Upper lobe of left lung (tissue), 6 donors: Measurements from ENCODE around the gene LARGE1. TPM values are rescaled to one million over a fixed set of nuclear protein-coding genes. Genes with fewer than 3 reads are reported as not detected.
"Not testable (repeated sequence)": the region's sequence is repeated elsewhere in the genome, so short reads cannot be mapped to it uniquely, and the experiment has no call there.

Experiments used
- ATAC-seq, 2 donors: fragments of 200-7000 bp; cut with Tn5 transposase; one replicate each; pipeline ENCODE4 v1.9.1; 2022; ENCODE audit warnings: mild to moderate bottlenecking in 2 of 2, moderate library complexity in 2 of 2; ENCODE audit not compliant: low FRiP score in 2 of 2
- DNase-seq, 2 donors: peaks; one replicate each; pipeline ENCODE4 v3.0.0-alpha.2; 2019 to 2020
- H3K27ac ChIP-seq, 4 donors: fragments of 200-600 bp; sonication (generic); one replicate each; pipeline ENCODE4 v1.5.1; 2016 to 2019
- H3K27me3 ChIP-seq, 4 donors: fragments of 200-600 bp; sonication (generic); one replicate each; pipeline ENCODE4 v1.5.1; 2017 to 2019
- H3K36me3 ChIP-seq, 4 donors: fragments of 200-600 bp; sonication (generic); one replicate each; pipeline ENCODE4 v1.5.1; 2016 to 2019
- H3K4me1 ChIP-seq, 4 donors: fragments of 200-600 bp; sonication (generic); one replicate each; pipeline ENCODE4 v1.5.1; 2018 to 2019
- H3K4me3 ChIP-seq, 4 donors: fragments of 200-600 bp; sonication (generic); one replicate each; pipeline ENCODE4 v1.5.1; 2017 to 2019; ENCODE audit warnings: mild to moderate bottlenecking in 2 of 4, moderate library complexity in 1 of 4
- H3K9me3 ChIP-seq, 4 donors: fragments of 200-600 bp; sonication (generic); one replicate each; pipeline ENCODE4 v1.5.1; 2018 to 2019
- EP300 ChIP-seq, 4 donors: sonication (generic); formaldehyde crosslinking; IDR thresholded peaks; one replicate each; pipeline ENCODE4 v1.5.1; 2017; ENCODE audit warnings: antibody characterized with exemption in 4 of 4, control low read depth in 2 of 4
- POLR2A ChIP-seq, 4 donors: fragments of 450-650 bp; IDR thresholded peaks; one replicate each; pipeline ENCODE4 v1.5.1; 2016 to 2017; ENCODE audit warnings: antibody characterized with exemption in 4 of 4, mild to moderate bottlenecking in 2 of 4
- POLR2AphosphoS5 ChIP-seq, 2 donors: sonication (generic); formaldehyde crosslinking; IDR thresholded peaks; one replicate each; pipeline ENCODE4 v1.5.1; 2017; ENCODE audit warnings: antibody characterized with exemption in 2 of 2
- WGBS, 2 donors: methylation state at CpG; one replicate each; pipeline ENCODE4 v1.1.5; 2017 to 2018; 5-methylcytosine and 5-hydroxymethylcytosine counted together
- total RNA-seq, 6 donors: library from RNA; depleted of rRNA in 4 of 6; stranded (reverse); fragments of >200 nt in 4 of 6; gene quantifications; one replicate each; pipeline versions ENCODE4 v1.1.0 to v1.2.1, GENCODE V29; 2016 to 2021
- TF ChIP-seq, protein P1 (sequence below), 6 experiments: fragments of 450-650 bp in 4 of 6; fragments of 200-600 bp in 2 of 6; sonication (generic) in 2 of 6; IDR thresholded peaks; one replicate each; pipeline ENCODE4 v1.5.1; 2016 to 2019; ENCODE audit warnings: antibody characterized with exemption in 6 of 6
- donor health status: DM: no; HTN: no; CAD: no; lungs with moderate emphysema.
- donor health status: DM: no; HTN: yes; CAD: no; lungs with severe emphysema.

Gene LARGE1
- total RNA-seq, 6 donors from 2014 or later: 14.0 to 56.6 (median 25.3) TPM

DNA sequence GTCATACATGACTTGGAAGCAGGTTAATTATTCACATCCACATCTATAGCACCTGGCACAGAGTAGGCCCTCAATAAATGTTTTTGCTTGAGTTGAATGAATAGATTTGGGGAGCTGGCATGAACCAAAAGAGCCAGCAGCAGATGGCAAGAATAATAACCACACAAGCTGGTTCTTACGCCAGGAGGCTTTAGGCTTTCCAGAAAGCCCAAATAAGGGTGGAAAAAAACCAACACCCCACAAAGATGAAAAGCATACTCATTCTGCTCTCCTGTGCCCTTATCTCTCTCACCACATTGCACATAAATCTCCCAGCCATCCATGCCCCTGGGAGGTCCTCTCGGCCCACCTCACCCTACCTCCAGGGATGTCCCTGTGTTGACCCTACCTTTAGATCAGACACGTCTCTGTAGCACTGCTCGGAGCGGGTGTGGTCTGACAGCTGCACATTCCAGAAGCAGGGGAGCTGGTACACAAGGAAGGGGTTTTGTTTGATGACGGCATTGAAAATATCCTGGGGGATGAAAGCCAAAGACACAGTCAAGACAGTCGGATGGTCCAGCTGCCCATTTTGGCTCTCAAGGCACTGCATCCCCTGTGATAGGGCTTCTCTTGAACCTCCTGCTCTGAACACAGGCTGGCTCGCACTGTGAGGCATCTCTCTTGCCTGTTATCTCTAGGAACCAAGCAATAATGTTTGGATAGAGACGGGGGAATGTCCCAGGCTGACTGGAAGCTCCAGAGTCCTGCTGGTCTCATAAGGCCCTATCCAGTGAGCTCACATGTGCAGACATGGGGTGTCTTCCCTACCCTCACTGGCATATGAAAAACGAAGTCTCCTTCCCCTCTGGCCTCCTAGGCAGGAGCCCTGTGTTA lies 538.5 kb downstream of the LARGE1 start:
- H3K4me1 ChIP-seq: no peaks in the 10 kb centered on the region
- ATAC-seq (no peak), DNase-seq (no peak)
- peaks cover 0 to 5% (median 0%) of the 10 kb centered on the region in 4 donors for H3K9me3 ChIP-seq
- no peak for TF ChIP-seq EP300 (IDR thresholded peaks at IDR 0.05)
- TF ChIP-seq POLR2A (IDR thresholded peaks at IDR 0.05): no peak
- TF ChIP-seq, protein P1, sequence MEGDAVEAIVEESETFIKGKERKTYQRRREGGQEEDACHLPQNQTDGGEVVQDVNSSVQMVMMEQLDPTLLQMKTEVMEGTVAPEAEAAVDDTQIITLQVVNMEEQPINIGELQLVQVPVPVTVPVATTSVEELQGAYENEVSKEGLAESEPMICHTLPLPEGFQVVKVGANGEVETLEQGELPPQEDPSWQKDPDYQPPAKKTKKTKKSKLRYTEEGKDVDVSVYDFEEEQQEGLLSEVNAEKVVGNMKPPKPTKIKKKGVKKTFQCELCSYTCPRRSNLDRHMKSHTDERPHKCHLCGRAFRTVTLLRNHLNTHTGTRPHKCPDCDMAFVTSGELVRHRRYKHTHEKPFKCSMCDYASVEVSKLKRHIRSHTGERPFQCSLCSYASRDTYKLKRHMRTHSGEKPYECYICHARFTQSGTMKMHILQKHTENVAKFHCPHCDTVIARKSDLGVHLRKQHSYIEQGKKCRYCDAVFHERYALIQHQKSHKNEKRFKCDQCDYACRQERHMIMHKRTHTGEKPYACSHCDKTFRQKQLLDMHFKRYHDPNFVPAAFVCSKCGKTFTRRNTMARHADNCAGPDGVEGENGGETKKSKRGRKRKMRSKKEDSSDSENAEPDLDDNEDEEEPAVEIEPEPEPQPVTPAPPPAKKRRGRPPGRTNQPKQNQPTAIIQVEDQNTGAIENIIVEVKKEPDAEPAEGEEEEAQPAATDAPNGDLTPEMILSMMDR (IDR thresholded peaks at IDR 0.05): no peak
- TF ChIP-seq POLR2AphosphoS5 (IDR thresholded peaks at IDR 0.05): no peak
- H3K27ac ChIP-seq: no peak overlapping the region
- no peaks in the 10 kb centered on the region for H3K27me3 ChIP-seq
- H3K36me3 ChIP-seq: peaks cover 0 to 16% (median 0%) of the 10 kb centered on the region in 4 donors
- H3K4me3 ChIP-seq: no peak overlapping the region
- 84 to 93% methylated on average over 8 to 9 of the region's 10 CpGs for WGBS, 2 donors

DNA sequence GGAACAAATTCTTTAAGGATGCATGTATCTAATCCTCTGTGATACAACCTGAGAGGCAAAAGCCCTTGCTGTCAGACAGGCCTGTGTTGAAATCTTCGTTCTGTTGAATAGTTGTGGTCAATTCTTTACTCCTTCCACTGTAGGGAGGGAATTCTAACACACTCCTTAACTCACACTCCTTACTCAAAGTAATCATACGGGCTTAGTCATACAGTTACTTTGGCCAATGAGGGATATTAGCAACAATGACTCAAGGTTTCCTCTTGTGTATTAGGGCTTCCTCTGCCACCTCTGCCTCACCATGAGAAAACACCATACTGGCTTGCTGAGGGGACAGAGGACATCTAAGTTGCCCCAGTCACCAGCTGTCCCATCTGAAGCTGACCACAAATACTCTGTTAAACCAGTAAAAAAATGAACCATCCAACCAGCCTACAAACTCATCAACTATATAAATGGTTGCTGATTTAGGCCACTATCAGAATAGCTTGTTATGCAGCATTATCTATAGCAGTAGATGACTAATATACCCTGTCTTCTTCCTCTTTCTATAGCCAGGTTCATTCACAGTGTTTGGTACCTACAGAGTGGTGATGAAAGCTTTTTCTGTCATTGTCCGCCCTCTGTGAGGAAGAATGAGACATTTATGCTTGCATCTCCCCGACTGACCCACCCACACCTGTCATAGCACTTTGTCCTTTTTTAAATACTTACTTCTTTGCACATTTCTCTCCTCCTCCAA lies 539.3 kb downstream of the LARGE1 start:
- DNase-seq (no peak), ATAC-seq (peak in 1 of 2 donors; percentile 42)
- Histone ChIP-seq H3K27ac (no peak overlapping the region), H3K27me3 (no peaks in the 10 kb centered on the region), H3K4me3 (no peak overlapping the region), H3K9me3 (peaks cover 0 to 5% (median 0%) of the 10 kb centered on the region in 4 donors), H3K36me3 (peaks cover 0 to 16% (median 0%) of the 10 kb centered on the region in 4 donors), H3K4me1 (no peaks in the 10 kb centered on the region)
- no peak for TF ChIP-seq POLR2AphosphoS5 (IDR thresholded peaks at IDR 0.05)
- TF ChIP-seq POLR2A (IDR thresholded peaks at IDR 0.05): no peak
- TF ChIP-seq EP300 (IDR thresholded peaks at IDR 0.05): no peak
- TF ChIP-seq, protein P1 (IDR thresholded peaks at IDR 0.05): no peak
- 80 to 88% methylated on average over 4 of the region's 4 CpGs for WGBS, 2 donors

GRCh38 chr22:33379836-33380235 lies 540.4 kb downstream of the LARGE1 start:
- Histone ChIP-seq H3K4me3 (no peak overlapping the region), H3K36me3 (peaks cover 0 to 16% (median 0%) of the 10 kb centered on the region in 4 donors), H3K4me1 (no peaks in the 10 kb centered on the region), H3K27me3 (no peaks in the 10 kb centered on the region), H3K9me3 (peaks cover 0 to 5% (median 0%) of the 10 kb centered on the region in 4 donors), H3K27ac (no peak overlapping the region)
- TF ChIP-seq, protein P1 (IDR thresholded peaks at IDR 0.05): no peak
- no peak for ATAC-seq
- 87 to 94% methylated on average over 2 of the region's 2 CpGs for WGBS, 2 donors
- DNase-seq: no peak

DNA sequence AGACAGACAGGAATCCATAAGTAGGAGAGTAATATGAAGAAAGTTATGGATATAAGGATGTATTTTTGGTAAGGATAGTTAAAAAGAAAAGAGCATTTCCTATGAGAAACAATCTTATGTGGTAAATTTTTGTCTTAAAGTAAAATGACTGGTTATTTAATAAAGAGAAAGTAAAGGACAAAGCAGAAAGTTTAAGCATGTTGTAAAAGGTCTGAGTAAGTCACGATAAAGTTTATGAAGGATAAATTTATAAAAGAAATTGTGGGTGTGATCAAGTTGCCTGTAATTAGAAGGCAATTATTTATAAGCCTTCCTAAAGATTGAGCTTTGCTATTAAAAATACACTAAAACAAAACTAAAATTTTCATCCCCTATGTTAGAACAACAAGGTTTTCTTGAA lies 547.4 kb downstream of the LARGE1 start:
- H3K27ac ChIP-seq: no peak overlapping the region
- TF ChIP-seq POLR2A (IDR thresholded peaks at IDR 0.05): no peak
- TF ChIP-seq POLR2AphosphoS5 (IDR thresholded peaks at IDR 0.05): no peak
- TF ChIP-seq EP300 (IDR thresholded peaks at IDR 0.05): no peak
- TF ChIP-seq, protein P1 (IDR thresholded peaks at IDR 0.05): no peak
- ATAC-seq (no peak), DNase-seq (no peak)
- H3K4me1 ChIP-seq: no peaks in the 10 kb centered on the region
- H3K27me3 ChIP-seq: no peaks in the 10 kb centered on the region
- H3K36me3 ChIP-seq: no peaks in the 10 kb centered on the region
- no peak overlapping the region for H3K4me3 ChIP-seq
- H3K9me3 ChIP-seq: no peaks in the 10 kb centered on the region
- WGBS, 2 donors: 87 to 92% methylated on average over 1 of the region's 1 CpG

GRCh38 chr22:33363256-33363655 lies 557.0 kb downstream of the LARGE1 start:
- H3K4me3 ChIP-seq, H3K4me1 ChIP-seq, H3K27ac ChIP-seq, H3K27me3 ChIP-seq, DNase-seq, H3K9me3 ChIP-seq, ATAC-seq, H3K36me3 ChIP-seq: not testable (repeated sequence)
- WGBS, 2 donors: 94 to 99% methylated on average over 5 of the region's 5 CpGs
